ENCODE measurements around the gene ZNRF1. TPM values are rescaled to one million over a fixed set of nuclear protein-coding genes. Genes with fewer than 3 reads are reported as not detected.

Gene ZNRF1
- total and polyA plus RNA-seq, 4 donors, result 7.9 to 10.9 (median 9.2) TPM

DNA sequence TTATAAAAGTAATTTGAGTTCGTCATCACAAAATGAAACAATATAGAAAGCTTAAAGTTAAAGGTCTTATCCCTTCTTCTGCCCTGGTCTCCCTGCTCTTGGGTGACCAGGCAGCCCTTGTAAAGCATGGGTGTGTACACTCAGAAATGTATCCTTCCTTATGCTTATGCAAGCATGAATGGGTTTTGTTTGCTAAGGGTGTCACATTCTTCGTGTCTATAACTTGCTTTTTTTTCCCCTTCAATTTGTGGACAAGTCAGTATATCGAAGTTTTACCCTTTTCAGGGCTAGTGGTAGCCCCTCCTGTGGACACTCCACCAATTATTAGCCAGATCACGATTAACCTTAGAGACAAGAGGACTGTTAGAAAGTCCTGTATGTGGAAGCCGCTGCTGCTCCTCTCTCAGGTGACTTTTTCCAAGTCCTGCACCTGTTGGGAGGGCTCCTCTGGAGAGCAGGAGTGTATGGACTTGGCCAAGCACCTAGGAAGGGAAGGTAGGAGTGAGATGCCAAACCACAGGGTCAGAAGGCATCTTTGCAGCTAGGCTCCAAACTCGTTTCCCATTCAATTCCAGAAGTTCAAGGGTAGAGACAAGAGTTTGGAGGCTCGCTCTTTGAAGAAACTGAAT is 66.8 kb downstream of the ZNRF1 start:
- WGBS, result 78% methylated on average over 7 of the region's 7 CpGs
- no peak for TF ChIP-seq JUND (IDR thresholded peaks at IDR 0.05)
- no peak for TF ChIP-seq FOXA2 (IDR thresholded peaks at IDR 0.05)
- TF ChIP-seq, protein P1, sequence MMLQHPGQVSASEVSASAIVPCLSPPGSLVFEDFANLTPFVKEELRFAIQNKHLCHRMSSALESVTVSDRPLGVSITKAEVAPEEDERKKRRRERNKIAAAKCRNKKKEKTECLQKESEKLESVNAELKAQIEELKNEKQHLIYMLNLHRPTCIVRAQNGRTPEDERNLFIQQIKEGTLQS (IDR thresholded peaks at IDR 0.05), result no peak
- no peak for TF ChIP-seq RAD21 (IDR thresholded peaks at IDR 0.05)
- TF ChIP-seq TAF1 (conservative IDR thresholded peaks at IDR 0.05), result no peak
- no peak for TF ChIP-seq GABPA (IDR thresholded peaks at IDR 0.05 in 1 of 2, conservative IDR thresholded peaks at IDR 0.05 in 1 of 2)
- TF ChIP-seq, protein P2, sequence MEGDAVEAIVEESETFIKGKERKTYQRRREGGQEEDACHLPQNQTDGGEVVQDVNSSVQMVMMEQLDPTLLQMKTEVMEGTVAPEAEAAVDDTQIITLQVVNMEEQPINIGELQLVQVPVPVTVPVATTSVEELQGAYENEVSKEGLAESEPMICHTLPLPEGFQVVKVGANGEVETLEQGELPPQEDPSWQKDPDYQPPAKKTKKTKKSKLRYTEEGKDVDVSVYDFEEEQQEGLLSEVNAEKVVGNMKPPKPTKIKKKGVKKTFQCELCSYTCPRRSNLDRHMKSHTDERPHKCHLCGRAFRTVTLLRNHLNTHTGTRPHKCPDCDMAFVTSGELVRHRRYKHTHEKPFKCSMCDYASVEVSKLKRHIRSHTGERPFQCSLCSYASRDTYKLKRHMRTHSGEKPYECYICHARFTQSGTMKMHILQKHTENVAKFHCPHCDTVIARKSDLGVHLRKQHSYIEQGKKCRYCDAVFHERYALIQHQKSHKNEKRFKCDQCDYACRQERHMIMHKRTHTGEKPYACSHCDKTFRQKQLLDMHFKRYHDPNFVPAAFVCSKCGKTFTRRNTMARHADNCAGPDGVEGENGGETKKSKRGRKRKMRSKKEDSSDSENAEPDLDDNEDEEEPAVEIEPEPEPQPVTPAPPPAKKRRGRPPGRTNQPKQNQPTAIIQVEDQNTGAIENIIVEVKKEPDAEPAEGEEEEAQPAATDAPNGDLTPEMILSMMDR (IDR thresholded peaks at IDR 0.05; ENCODE audit: low read depth, low read length, missing input control), result no peak
- TF ChIP-seq HNF4G (IDR thresholded peaks at IDR 0.05), result no peak
- no peak for TF ChIP-seq RXRA (IDR thresholded peaks at IDR 0.05)
- TF ChIP-seq SP1 (IDR thresholded peaks at IDR 0.05), result no peak
- no peak overlapping the region for H3K9ac ChIP-seq (ENCODE audit: low read depth in 1 of 2, low read length in 2 of 2)
- H3K9me3 ChIP-seq (ENCODE audit: control insufficient read depth in 4 of 4, low read length in 3 of 4), result no peaks in the 10 kb centered on the region
- no peak for DNase-seq (ENCODE audit: low spot score)
- H3K27me3 ChIP-seq (ENCODE audit: control insufficient read depth in 4 of 4, insufficient read depth in 4 of 4, low read length in 3 of 4), result no peaks in the 10 kb centered on the region
- H3K36me3 ChIP-seq (ENCODE audit: control insufficient read depth in 4 of 4, insufficient read depth in 3 of 4, low read depth in 1 of 4, low read length in 3 of 4), result no peaks in the 10 kb centered on the region
- no peak overlapping the region for H3K4me3 ChIP-seq (ENCODE audit: low read depth in 1 of 3, low read length in 3 of 3)
- no peak overlapping the region for H3K27ac ChIP-seq (ENCODE audit: low read depth in 1 of 2, low read length in 2 of 2)
- H3K4me1 ChIP-seq (ENCODE audit: control insufficient read depth in 4 of 4, insufficient read depth in 4 of 4, low read length in 3 of 4), result peaks cover 17 to 45% (median 35%) of the 10 kb centered on the region in 4 donors

DNA sequence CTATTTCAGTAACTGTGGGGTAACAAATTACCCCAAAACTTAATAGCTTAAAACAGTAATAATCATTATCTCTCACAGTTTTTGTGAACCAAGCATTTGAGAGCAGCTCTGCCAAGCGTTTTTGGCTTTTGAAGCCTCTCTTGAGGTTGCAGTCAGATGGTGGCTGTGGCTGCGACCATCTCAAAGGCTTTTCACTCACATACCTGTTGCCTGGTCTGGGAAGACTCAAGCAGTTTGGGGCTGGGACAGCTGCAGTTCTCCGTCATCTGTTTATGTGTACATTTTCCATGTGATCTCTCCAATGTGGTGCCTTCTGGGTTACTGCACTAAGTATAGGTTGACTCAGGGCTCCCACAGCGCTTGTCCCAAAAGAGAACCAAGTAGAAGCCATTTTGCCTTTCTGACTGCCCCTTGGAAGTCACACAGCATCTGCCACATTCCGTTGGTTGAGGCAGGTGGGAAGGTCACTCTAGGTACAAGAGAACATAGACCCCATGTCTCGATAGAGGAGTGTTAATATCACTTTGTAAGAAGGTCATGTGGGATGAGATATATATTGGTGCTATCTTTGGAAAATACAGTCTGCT is 68.1 kb downstream of the ZNRF1 start:
- Histone ChIP-seq H3K27me3 (ENCODE audit: control insufficient read depth in 4 of 4, insufficient read depth in 4 of 4, low read length in 3 of 4) (no peaks in the 10 kb centered on the region), H3K36me3 (ENCODE audit: control insufficient read depth in 4 of 4, insufficient read depth in 3 of 4, low read depth in 1 of 4, low read length in 3 of 4) (no peaks in the 10 kb centered on the region), H3K27ac (ENCODE audit: low read depth in 1 of 2, low read length in 2 of 2) (no peak overlapping the region), H3K4me3 (ENCODE audit: low read depth in 1 of 3, low read length in 3 of 3) (no peak overlapping the region), H3K9ac (ENCODE audit: low read depth in 1 of 2, low read length in 2 of 2) (no peak overlapping the region), H3K9me3 (ENCODE audit: control insufficient read depth in 4 of 4, low read length in 3 of 4) (no peaks in the 10 kb centered on the region), H3K4me1 (ENCODE audit: control insufficient read depth in 4 of 4, insufficient read depth in 4 of 4, low read length in 3 of 4) (peaks cover 16 to 49% (median 34%) of the 10 kb centered on the region in 4 donors)
- TF ChIP-seq NR2F2 (IDR thresholded peaks at IDR 0.05) (no peak), YY1 (IDR thresholded peaks at IDR 0.05) (no peak), SP1 (IDR thresholded peaks at IDR 0.05) (no peak), JUND (IDR thresholded peaks at IDR 0.05) (no peak), GABPA (IDR thresholded peaks at IDR 0.05 in 1 of 2, conservative IDR thresholded peaks at IDR 0.05 in 1 of 2) (no peak), FOXA2 (IDR thresholded peaks at IDR 0.05) (no peak), HNF4A (conservative IDR thresholded peaks at IDR 0.05) (no peak), HNF4G (IDR thresholded peaks at IDR 0.05) (no peak), EGR1 (IDR thresholded peaks at IDR 0.05; ENCODE audit: low read depth in 2 of 2) (no peak), RXRA (IDR thresholded peaks at IDR 0.05) (no peak), RAD21 (IDR thresholded peaks at IDR 0.05) (no peak), TAF1 (conservative IDR thresholded peaks at IDR 0.05) (no peak), FOXA1 (IDR thresholded peaks at IDR 0.05) (no peak)
- TF ChIP-seq, protein P2 (IDR thresholded peaks at IDR 0.05; ENCODE audit: low read depth, low read length, missing input control), result no peak
- TF ChIP-seq, protein P3, sequence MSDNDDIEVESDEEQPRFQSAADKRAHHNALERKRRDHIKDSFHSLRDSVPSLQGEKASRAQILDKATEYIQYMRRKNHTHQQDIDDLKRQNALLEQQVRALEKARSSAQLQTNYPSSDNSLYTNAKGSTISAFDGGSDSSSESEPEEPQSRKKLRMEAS (IDR thresholded peaks at IDR 0.05), result no peak
- TF ChIP-seq, protein P1 (IDR thresholded peaks at IDR 0.05), result no peak
- TF ChIP-seq, protein P4, sequence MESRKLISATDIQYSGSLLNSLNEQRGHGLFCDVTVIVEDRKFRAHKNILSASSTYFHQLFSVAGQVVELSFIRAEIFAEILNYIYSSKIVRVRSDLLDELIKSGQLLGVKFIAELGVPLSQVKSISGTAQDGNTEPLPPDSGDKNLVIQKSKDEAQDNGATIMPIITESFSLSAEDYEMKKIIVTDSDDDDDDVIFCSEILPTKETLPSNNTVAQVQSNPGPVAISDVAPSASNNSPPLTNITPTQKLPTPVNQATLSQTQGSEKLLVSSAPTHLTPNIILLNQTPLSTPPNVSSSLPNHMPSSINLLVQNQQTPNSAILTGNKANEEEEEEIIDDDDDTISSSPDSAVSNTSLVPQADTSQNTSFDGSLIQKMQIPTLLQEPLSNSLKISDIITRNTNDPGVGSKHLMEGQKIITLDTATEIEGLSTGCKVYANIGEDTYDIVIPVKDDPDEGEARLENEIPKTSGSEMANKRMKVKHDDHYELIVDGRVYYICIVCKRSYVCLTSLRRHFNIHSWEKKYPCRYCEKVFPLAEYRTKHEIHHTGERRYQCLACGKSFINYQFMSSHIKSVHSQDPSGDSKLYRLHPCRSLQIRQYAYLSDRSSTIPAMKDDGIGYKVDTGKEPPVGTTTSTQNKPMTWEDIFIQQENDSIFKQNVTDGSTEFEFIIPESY (IDR thresholded peaks at IDR 0.05), result no peak
- TF ChIP-seq, protein P5, sequence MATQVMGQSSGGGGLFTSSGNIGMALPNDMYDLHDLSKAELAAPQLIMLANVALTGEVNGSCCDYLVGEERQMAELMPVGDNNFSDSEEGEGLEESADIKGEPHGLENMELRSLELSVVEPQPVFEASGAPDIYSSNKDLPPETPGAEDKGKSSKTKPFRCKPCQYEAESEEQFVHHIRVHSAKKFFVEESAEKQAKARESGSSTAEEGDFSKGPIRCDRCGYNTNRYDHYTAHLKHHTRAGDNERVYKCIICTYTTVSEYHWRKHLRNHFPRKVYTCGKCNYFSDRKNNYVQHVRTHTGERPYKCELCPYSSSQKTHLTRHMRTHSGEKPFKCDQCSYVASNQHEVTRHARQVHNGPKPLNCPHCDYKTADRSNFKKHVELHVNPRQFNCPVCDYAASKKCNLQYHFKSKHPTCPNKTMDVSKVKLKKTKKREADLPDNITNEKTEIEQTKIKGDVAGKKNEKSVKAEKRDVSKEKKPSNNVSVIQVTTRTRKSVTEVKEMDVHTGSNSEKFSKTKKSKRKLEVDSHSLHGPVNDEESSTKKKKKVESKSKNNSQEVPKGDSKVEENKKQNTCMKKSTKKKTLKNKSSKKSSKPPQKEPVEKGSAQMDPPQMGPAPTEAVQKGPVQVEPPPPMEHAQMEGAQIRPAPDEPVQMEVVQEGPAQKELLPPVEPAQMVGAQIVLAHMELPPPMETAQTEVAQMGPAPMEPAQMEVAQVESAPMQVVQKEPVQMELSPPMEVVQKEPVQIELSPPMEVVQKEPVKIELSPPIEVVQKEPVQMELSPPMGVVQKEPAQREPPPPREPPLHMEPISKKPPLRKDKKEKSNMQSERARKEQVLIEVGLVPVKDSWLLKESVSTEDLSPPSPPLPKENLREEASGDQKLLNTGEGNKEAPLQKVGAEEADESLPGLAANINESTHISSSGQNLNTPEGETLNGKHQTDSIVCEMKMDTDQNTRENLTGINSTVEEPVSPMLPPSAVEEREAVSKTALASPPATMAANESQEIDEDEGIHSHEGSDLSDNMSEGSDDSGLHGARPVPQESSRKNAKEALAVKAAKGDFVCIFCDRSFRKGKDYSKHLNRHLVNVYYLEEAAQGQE (IDR thresholded peaks at IDR 0.05), result no peak
- WGBS, result 96% methylated on average over 6 of the region's 6 CpGs
- no peak for DNase-seq (ENCODE audit: low spot score)
